Activated T-cell treated with anti-CD3 and anti-CD28 coated beads for 48 hours (primary cell): ENCODE data around the gene ZFAND6.
"Not testable (repeated sequence)": the region's sequence is repeated elsewhere in the genome, so short reads cannot be mapped to it uniquely, and the experiment has no call there.

Source experiments
- DNase-seq: peaks from one replicate; pipeline ENCODE4 v3.0.0-alpha.2; 2020; ENCODE audit warnings: low read depth

The ZFAND6 gene

DNA sequence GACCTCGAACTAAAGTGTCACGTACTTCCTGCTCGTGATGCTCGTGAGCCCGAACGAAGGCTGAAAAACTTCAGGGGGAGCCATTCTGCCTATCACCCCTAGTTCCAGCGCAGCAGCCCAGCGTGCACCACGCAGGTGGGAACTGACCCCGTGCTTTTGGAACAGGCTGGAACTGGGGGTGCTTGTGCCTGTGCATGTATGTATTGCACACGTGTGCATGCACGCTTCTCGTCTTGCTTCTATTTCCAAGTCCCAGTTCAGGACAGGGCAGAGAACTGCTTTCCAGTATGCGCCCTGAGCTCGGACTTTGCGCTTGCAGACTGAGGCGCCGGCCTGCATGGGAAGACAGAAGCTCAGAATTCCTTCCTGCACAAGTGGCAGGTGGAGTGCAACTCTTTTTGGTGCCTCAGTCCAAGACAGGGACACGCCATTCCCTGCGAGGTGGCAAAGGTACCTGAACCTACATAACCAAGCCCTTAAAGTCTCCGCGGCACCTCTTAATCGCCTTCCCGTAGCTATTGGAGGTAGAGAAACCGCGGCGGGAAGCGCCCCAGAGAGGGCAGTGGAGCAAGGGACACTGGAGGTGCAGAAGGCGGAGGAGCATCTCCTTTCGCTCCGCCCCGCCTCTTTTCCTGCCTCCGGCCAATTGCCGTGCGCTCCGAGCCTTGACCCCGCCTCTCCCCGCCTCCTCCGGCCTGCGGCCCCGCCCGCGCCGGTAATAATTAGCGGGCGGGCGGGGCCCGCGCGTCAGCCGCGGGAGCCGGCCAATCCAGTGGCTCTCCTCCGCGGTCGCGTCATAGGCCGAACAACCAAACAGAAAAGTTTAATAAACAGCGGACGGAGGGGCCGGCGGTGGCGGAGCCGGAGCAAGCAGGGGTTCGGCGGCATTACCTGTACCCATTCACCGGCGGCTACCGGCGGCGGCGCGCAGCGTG, at the start of gene ZFAND6:
TSS of gene ZFAND6 (plus strand) at position 826 of the 935 bp plus-strand sequence. CDS start 60,669 bp downstream, outside the sequence.
- DNase-seq: peak; percentile 97

DNA sequence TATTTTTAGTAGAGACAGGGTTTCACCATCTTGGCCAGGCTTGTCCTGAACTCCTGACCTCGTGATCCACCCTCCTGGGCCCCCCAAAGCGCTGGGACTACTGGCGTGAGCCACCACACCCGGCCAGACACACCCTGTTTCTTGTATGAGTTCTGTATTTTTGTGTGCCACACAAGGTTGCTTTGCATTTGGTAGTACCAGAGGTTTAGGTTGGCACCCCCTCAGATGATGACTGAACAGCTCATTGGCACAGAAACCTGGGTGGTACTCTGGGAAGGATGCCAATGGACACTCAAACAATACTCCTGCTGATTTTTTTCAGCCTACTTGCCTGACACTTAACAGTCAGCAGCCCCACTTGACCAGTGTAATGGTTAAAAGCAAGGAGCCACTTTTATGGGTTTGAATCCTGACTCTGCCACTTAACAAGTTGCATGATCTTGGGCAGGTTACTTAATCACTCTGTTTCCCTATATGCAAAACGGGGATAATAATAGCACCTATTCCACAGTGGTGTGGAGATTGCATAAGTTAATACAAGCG, 49.3 kb upstream of the ZFAND6 start:
- no peak for DNase-seq

DNA sequence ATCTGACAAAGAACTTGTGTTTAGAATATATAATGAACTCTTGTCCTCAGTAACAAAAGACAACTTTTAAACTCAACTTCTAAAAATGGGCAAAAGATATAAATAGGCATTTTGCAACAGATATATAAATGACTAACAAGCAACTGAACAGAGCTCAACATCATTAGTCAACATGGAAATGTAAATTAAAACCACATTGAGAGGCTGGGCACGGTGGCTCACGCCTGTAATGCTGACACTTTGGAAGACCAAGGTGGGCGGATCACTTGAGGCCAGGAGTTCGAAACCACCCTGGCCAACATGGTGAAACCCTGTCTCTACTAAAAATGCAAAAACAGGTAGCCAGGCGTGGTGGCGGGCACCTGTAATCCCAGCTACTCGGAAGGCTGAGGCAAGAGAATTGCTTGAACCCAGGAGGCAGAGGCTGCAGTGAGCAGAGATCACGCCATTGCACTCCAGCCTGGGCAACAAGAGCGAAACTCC, 48.4 kb upstream of the ZFAND6 start:
- DNase-seq: not testable (repeated sequence)

DNA sequence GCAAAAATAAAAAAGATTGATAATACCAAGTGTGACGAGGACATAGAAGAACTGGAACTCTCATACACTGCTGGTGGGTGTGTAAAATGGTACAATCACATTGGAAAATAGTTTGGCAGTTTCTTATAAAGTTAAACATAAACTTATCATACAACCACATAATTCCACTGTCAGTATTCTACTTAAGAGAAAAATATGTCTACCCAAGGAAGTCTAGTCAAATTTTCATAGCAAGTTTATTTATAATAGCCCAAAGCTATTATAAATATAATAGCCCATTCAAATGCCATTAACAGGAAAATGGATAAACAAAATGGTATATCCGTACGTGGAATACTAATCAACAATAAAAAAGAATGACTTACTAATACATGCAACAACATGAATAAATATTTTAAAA, 47.9 kb upstream of the ZFAND6 start:
- DNase-seq: no peak

DNA sequence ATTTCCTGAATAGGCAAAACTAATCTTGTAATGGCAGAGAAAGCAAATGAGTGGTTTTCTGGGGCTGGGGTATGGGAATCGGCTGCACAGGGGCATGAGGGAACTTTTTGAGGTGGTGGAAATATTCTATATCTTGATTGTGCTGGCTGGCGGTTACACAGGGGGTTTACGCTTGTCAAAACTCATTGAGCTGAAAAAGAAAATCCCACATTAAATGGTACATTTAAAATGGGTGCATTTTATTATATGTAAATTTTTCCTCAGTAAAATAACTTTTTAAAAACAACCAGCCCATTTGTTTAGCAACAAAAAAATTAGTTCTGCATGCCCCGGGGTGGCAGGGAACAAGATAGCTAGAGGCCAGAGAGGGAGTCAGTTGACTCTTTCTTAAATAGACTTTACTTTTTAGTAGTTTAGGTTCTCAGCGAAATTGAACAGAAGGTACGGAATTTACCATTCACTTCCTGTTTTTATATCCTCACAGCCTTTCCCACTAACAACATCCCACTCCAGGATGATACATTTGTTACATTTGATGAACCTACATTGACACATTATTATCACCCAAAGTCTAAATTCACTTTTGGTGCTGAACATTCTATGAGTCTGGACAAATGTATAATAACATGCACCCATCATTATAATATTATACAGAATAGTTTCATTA, 47.3 kb upstream of the ZFAND6 start:
- no peak for DNase-seq

DNA sequence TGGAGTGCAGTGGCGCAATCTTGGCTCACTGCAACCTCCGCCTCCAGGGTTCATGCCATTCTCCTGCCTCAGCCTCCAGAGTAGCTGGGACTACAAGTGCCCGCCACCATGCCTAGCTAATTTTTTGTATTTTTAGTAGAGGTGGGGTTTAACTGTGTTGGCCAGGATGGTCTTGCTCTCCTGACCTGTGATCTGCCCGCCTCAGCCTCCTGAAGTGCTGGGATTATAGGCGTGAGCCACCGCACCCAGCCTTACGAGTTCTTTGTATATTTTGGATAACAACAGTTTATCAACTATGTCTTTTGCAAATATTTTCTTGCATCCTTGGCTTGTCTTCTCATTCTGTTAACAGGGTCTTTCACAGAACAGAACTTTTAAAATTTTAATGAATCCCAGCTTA, 45.3 kb upstream of the ZFAND6 start:
- DNase-seq: not testable (repeated sequence)

DNA sequence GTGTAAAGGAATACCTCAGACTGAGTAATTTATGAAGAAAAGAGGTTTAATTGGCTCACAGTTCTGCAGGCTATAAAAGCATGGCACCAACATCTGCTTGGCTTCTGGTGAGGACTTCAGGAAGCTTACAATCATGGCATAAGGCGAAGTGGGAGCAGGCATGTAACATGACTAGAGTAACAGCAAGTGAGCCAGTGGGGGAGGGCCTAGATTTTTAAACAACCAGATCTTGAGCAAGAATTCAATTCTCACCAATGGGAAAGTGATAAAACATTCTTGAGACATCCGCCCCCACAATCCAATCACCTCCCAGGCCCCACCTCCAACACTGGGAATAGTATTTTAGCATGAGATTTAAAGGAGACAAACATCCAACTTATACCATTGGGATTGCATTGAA, 44.3 kb upstream of the ZFAND6 start:
- DNase-seq: no peak

DNA sequence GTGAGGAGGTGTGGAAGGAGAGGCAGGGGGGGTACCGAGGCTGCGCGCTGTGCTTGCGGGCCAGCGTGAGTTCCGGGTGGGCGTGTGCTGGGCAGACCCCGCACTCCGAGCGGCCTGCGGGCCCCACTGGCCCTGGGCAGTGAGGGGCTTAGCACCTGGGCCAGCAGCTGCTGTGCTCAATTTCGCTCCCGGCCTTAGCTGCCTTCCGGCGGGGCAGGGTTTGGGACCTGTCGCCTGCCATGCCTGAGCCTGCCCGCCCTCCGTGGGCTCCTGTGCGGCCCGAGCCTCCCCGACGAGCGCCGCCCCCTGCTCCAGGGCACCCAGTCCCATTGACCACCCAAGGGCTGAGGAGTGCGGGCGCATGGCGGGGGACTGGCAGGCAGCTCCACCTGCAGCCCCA, 43.0 kb upstream of the ZFAND6 start:
- DNase-seq: not testable (repeated sequence)

DNA sequence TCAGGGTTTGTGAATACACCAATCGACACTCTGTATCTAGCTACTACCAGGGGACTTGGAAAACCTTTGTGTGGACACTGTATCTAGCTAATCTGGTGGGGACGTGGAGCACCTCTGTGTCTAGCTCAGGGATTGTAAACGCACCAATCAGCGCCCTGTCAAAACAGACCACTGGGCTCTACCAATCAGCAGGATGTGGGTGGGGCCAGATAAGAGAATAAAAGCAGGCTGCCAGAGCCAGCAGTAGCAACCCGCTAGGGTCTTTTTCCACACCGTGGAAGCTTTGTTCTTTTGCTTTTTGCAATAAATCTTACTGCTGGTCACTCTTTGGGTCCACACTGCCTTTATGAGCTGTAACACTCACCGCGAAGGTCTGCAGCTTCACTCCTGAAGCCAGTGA, 42.3 kb upstream of the ZFAND6 start:
- DNase-seq: not testable (repeated sequence)

DNA sequence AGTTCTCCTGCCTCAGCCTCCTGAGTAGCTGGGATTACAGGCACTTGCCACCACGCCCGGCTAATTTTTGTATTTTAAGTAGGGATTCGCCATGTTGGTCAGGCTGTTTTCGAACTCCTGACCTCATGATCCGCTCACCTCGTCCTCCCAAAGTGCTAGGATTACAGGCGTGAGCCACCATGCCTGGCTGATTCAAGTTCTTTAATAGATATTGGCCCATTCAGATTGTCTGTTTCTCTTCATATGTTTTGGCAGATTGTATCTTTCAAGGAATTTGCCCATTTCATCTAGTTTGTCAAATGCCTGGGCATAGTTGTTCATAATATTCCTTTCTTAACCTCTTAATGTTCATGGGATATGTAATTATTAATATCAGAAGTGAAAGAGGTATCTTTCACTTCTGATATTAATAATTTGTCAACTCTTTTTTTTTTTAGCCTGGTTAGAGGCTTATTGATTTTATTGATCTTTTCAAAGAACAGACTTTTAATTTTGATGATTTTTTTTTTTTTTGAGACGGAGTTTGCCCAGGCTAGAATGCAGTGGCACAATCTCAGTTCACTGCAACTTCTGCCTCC, 40.2 kb upstream of the ZFAND6 start:
- no peak for DNase-seq

DNA sequence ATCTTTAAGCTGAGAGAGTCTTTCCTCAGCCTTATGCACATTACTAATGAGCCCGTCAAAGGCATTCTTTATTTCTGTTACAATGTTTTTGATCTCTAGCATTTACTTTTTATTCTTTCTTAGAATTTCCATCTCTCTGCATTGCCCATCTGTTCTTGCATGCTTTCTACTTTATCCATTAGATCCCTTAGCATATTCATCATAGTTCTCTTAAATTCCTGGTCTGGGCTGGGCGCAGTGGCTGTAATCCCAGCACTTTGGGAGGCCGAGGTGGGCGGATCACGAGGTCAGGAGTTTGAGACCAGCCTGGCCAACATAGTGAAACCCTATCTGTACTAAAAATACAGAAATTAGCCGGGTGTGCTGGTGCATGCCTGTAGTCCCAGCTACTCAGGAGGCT, 39.3 kb upstream of the ZFAND6 start:
- DNase-seq: not testable (repeated sequence)

DNA sequence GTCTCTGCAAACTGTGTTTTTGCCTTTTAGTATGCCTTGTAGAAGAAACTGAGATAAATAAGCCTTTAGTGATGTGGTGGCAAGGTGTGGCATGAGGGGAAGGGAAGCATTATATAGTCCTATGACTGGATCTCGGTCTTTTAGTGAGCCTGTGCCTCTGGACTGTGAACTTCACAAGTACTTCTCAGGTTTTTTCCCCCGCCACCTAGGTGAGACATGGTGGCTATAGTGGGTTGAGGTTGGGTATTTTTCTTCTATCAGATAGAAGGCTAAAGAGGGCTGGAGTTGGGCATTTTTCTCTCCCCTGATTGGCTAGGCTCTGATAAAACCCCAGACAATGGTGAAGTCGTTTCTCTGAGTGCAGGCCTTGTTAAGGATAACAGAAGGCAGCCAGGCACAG, 38.7 kb upstream of the ZFAND6 start:
- DNase-seq: no peak

DNA sequence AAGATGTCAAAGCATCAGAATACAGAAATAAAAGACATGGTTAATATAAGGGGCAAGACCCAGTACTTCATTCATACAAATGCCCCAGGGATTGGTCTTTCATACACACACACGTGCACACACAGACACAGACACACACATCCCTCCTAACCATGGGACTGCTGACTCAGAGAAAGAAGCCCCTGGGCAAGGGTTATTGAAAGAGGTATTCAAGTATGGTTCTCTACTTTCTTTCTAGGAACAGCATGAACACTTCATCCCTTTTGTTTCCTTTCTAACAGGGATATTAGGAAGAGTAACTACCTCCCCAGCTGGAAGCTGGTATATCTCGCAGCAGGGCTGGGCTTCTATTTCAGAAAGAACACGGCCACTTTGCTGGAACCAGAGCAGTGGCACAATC, 33.2 kb upstream of the ZFAND6 start:
- no peak for DNase-seq

DNA sequence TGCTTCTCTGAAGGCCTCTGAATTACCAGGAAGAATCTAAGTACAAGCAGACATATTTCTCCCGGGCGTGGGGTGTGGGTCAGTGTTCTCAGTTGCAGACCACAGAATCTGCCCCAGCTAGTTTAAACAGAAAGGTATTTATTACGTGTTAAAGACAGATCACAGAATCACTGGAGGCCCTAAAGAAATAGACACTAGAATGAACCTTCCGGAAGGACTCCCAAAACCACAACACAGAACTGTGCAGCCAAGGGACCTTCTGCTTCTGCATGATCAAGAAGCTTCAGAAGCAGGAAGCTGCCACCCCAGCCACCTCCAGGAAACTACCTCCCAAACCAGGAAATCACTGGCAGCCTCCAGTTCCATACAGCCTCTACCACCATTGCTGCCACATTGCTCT, 32.7 kb upstream of the ZFAND6 start:
- DNase-seq: no peak

DNA sequence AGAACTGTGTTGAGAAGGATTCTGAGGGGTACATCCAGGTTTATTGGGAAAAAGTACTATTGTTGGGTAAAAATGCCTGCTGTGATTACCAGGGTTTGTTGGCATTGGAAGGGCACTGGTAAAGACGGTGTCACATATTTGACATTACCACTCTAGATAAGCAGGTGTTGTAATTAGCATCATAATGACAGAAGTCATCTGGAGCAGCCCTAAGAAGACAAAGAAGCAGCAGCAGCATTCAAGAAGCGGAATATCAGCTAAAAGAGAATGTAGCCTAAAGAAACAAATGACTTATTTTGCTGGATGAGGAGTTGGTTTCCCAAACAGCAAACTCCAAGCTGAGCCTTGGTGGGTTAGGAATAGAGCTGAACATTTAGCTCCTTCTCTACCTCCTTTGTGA, 30.5 kb upstream of the ZFAND6 start:
- no peak for DNase-seq

DNA sequence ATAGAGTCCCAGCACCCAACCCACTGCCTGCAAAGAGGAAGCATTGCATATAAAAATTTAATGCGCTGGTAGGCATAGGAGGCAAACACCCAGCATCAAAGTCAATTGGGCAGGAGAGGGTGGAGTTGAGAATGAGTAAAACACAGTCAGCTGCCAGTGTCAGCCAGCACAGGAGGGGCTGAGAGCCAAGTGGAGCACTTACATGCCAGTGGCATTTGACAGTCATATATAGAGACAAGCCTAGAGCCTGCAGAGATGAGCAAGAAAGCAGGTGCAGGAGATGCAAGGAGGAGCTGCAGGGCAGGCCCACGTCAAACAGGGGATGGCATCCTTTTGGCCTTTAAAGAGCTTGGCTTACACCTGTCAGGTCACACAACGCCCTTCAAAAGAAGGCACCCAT, 27.6 kb upstream of the ZFAND6 start:
- DNase-seq: no peak

DNA sequence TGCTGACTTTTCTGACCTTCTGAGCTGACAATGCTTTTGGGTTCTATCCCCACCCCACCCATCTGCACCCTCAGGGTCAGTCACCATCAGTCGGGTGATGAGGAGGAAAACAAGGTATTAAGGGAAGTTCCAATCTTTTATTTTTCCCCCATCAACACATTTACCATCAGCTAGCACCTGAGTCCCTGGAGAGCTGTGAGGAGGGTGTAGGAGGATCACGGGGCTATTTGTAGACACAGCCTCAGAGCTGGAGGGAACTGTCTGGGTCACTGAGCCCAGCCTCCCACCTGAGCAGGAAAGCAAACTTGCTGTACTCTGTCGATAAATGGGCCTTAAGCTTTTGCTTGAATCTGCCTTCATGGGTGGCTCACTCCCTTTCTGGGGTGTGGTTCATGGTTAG, 24.8 kb upstream of the ZFAND6 start:
- no peak for DNase-seq

DNA sequence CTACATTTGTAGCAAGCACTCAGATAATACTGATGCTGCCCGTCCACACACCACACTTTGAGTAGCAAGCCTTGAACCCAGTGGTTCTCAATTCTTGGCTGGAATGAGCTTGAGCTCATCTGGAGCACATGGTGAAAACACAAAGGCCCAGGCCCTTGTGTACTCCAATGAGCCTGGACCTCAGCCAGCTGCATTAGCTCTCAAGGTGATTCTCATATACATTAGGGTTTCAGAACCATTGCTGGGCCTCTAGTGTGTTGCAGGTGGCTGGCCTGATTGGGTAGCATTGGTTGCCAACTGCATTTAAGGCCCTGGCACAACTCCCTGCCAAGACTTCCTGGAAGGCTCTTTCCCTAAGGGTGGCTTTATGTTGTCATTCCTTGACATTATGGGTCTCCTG, 23.4 kb upstream of the ZFAND6 start:
- no peak for DNase-seq

DNA sequence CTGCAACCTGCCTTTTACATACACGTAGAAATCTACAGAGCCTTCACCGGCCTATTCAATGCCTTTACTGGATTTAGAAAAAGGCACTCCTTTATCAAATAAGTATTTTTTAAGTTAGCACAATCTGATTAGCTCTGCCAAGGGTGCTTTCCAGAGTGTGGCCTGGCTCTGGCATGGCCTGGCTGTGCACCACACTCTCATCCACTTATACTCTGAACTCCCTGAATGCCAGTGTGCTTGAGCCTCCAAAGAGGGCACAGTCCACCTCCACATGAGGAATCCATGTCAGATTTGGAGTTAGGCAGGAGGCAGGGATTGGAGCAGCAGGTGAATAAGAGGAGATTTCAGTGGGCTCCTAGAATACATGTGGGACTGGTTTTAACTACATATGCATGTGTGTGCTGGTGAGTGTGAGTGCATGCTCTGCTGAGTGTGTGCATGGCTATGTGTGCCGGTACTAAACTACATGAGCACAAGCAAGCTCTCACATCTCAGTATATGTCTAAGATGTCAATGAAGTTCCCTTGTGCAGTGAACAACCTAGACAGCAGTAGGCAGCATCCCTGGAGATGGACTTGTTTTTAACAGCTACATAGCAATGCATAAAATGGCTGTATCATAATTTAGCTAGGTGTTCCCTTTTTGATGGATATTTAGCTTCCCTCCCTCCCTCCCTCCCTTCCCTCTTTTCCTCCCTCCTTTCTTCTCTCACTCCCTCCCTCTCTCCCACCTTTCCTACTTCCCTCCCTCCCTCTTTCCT, 17.8 kb upstream of the ZFAND6 start:
- no peak for DNase-seq

DNA sequence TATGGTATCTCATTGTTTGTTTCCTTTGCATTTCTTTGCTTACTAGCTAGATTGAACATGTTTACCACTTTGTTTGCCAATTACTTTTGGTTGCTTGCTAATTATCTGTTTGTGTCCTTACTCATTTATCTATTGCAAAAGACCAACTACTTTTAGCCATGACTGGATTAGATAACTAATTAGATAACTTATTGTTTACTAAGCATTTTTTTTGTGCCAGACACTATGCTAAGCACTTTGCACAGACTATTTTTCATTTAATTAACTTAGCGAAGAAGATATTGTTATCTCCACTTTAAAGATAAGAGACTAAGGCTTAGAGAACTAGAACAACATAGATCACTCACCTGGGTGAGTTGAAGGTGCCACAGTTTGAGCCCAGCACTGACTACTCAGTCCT, 16.9 kb upstream of the ZFAND6 start:
- no peak for DNase-seq

DNA sequence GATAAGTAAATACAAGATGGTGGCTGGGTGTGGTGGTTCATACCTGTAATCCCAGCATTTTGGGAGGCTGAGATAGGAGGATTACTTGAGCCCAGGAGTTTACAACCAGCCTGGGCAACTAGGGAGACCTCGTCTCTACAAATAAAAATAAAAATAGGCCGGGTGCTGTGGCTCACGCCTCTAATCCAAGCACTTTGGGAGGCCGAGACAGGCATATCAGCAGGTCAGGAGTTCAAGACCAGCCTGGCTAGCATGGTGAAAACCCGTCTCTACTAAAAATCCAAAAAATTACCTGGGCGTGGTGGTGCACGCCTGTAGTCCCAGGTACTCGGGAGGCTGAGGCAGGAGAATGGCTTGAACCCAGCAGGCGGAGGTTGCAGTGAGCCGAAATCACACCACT, 14.3 kb upstream of the ZFAND6 start:
- not testable (repeated sequence) for DNase-seq

DNA sequence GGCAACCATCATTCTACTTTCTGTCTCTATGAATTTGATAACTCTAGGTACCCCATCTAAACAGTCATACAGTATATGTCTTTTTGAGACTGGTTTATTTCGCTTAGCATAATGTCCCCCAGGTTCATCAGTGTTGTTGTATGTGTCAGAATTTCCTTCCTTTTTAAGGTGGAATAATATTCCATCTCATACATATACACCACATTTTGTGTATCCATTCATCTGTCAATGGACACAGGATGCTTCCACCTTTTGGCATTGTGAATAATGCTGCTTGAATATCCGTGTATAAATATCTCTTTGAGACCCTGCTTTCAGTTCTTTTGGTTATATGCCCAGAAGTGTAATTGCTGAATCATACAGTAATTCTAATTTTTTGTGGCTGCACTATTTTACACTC, 10.4 kb upstream of the ZFAND6 start:
- DNase-seq: no peak
